NCI-H1105 (cell line): ENCODE data around the gene AGTR1.
"Not testable (repeated sequence)": the region's sequence is repeated elsewhere in the genome, so short reads cannot be mapped to it uniquely, and the experiment has no call there.

Source experiments
- DNase-seq: peaks from one replicate; lab custom pipeline; 2025; lab: John Stamatoyannopoulos, UW

Gene AGTR1

DNA sequence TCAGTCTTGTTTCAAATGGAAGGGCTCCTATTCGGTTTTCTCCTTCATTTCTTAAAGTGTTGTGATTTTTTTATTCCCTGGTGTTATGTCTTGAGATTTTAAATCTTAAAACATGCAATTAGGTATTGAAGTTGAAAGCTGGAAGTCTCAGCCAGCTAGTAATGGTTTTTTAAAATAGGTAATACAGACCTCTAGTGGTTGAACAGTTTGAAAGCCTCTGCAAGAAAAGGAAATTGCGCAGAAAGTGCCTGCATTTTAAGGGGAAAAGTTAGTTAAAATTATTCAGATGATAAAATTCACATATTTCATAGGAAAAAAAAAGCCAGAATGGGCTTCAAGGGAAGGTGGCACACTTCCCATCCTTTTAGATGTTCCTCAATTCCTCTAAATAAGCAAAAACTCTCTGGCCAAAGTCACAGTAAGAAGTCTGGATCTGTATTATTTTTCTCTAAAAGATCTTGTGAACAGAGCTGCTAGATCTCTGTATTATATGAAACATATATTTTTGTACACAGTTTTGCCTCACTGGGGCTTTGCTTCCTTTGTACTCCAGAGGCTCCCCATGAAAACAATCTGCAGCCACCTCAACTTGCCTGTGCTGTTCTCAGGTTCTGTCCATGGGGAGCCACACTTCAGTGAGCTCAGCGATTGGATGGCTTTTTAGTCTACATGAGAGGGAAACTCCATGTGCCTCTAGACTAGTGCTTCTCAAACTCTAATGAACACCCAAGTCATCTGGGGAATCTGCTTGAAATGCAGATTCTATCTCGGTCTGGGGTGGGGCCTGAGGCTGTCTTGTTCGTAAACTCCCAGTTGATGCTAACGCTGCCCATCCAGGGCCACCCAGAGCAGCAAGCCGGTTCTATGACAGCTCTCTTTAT lies 21.5 kb downstream of the AGTR1 start:
- DNase-seq: no peak

- no peak for DNase-seq
These were observed 23.2 kb downstream of the AGTR1 start for GRCh38 chr3:148720873-148721272.

GRCh38 chr3:148723631-148724030 lies 25.9 kb downstream of the AGTR1 start:
- no peak for DNase-seq

GRCh38 chr3:148727231-148727630 lies 29.5 kb downstream of the AGTR1 start:
- DNase-seq: peak; percentile 74

- no peak for DNase-seq
These were observed 31.1 kb downstream of the AGTR1 start for GRCh38 chr3:148728753-148729152.

- DNase-seq: no peak
These were observed 31.9 kb downstream of the AGTR1 start for GRCh38 chr3:148729476-148730055.

- DNase-seq: no peak
These were observed 33.0 kb downstream of the AGTR1 start for GRCh38 chr3:148730676-148731075.

GRCh38 chr3:148735597-148735996 lies 37.9 kb downstream of the AGTR1 start:
- DNase-seq: no peak

DNA sequence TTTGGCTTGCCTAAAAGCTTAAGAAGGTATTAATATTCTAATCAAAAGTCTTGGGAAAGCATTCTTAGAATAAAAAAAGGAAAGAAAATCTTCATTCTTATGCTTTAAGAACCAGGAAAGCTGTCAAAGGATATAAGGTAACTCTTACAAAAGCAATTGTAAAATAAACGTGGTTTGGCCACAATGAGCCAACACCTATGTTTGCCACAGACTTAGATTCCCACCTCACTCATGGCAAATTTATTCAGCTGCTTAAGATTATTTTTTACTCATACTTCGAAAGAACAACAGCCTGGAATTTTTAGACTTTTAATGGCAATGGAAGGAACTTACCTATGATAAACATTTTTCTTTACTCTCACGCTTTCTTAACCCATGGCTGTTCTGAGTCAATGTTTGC lies 38.4 kb downstream of the AGTR1 start:
- no peak for DNase-seq

GRCh38 chr3:148737104-148737530 lies 39.4 kb downstream of the AGTR1 start:
- no peak for DNase-seq

DNA sequence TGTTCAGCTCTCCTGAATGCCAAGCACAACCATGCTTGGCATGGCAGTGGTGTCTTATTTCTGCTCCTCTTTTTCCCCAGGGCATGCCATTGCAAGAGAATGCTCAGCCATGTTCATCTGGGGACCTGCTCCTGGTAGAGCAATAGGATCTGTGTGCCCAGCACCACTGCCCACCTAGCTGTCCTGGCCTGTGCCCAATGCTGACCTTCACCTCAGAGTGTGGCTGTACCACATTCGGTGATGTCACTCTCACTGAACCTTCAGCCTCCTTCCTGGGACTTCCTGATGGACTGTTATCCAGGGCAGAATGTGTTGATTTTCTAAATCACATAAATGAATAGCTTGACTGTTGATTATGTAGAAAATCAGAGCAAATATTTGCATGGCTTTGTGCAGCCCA lies 42.0 kb downstream of the AGTR1 start:
- DNase-seq: no peak

GRCh38 chr3:148740291-148740690 lies 42.6 kb downstream of the AGTR1 start:
- DNase-seq: no peak

DNA sequence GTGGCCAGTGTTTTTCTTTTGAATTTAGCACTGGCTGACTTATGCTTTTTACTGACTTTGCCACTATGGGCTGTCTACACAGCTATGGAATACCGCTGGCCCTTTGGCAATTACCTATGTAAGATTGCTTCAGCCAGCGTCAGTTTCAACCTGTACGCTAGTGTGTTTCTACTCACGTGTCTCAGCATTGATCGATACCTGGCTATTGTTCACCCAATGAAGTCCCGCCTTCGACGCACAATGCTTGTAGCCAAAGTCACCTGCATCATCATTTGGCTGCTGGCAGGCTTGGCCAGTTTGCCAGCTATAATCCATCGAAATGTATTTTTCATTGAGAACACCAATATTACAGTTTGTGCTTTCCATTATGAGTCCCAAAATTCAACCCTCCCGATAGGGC lies 43.5 kb downstream of the AGTR1 start:
- no peak for DNase-seq

- DNase-seq: no peak
These were observed 44.4 kb downstream of the AGTR1 start for GRCh38 chr3:148742118-148742517.

DNA sequence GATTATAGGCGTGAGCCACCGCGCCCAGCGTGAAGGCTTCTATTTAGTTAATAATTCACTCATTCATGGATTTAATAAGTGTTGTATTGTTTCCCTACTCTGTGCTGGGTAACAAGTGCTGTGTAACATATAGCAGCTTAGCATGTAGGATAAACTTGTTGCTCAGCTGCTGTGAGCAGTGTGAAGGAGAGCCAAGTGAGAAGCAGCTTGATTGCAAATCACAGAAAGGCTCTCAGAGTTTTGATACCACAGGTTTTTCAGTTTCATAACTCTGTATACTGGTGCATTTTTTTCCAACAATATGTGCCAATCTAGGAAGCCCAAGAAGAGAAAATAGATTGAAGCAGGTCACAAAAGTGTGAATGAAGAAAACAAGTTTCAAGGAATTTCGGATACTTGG lies 48.4 kb downstream of the AGTR1 start:
- no peak for DNase-seq

GRCh38 chr3:148748283-148748682 lies 50.6 kb downstream of the AGTR1 start:
- no peak for DNase-seq

GRCh38 chr3:148750296-148750695 lies 52.6 kb downstream of the AGTR1 start:
- no peak for DNase-seq

- DNase-seq: no peak
These were observed 53.8 kb downstream of the AGTR1 start for GRCh38 chr3:148751461-148751860.

GRCh38 chr3:148753385-148753784 lies 55.7 kb downstream of the AGTR1 start:
- DNase-seq: not testable (repeated sequence)

DNA sequence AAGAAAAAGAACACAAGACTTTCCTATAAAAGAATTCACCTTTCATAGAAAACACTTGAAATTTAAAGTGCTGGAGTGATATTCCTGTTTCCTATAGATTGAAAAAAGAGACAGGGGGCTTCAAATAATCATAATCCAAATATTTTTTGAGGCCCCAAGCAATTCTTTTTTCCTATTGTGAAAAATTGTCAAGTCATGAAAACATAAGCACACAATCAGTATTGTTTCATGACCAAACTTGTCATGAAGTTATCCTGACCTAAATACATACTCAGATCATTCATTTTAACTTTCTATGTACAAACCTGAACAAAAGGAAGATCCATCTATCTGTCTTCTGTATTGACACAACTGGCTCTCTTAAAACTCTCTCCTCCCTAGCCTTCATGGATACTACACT lies 57.9 kb downstream of the AGTR1 start:
- no peak for DNase-seq

GRCh38 chr3:148756311-148756710 lies 58.6 kb downstream of the AGTR1 start:
- DNase-seq: no peak

- DNase-seq: no peak
These were observed 59.8 kb downstream of the AGTR1 start for GRCh38 chr3:148757238-148758215.
